ENCODE measurements around the gene FAM151A.

- no peak for TF ChIP-seq POLR2A (IDR thresholded peaks at IDR 0.05; ENCODE audit: extremely low read depth, insufficient read length)
- TF ChIP-seq, protein P1, sequence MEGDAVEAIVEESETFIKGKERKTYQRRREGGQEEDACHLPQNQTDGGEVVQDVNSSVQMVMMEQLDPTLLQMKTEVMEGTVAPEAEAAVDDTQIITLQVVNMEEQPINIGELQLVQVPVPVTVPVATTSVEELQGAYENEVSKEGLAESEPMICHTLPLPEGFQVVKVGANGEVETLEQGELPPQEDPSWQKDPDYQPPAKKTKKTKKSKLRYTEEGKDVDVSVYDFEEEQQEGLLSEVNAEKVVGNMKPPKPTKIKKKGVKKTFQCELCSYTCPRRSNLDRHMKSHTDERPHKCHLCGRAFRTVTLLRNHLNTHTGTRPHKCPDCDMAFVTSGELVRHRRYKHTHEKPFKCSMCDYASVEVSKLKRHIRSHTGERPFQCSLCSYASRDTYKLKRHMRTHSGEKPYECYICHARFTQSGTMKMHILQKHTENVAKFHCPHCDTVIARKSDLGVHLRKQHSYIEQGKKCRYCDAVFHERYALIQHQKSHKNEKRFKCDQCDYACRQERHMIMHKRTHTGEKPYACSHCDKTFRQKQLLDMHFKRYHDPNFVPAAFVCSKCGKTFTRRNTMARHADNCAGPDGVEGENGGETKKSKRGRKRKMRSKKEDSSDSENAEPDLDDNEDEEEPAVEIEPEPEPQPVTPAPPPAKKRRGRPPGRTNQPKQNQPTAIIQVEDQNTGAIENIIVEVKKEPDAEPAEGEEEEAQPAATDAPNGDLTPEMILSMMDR (IDR thresholded peaks at IDR 0.05; ENCODE audit: low read depth, low read length), result no peak
- TF ChIP-seq, protein P2, sequence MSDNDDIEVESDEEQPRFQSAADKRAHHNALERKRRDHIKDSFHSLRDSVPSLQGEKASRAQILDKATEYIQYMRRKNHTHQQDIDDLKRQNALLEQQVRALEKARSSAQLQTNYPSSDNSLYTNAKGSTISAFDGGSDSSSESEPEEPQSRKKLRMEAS (IDR thresholded peaks at IDR 0.05; ENCODE audit: low read depth, low read length), result 0 out of 2 replicates have a peak, but pooled peaks have one; percentile 31
Measured at GRCh38 chr1:54606096-54606989, 17.0 kb downstream of the FAM151A start.
